Measurements from ENCODE around the gene BRMS1L. TPM values are rescaled to one million over a fixed set of nuclear protein-coding genes. Genes with fewer than 3 reads are reported as not detected.

Gene BRMS1L
- total RNA-seq, 2 donors from 2014 or later, result 3.4 to 3.8 TPM

- Histone ChIP-seq H3K4me1 (no peaks in the 10 kb centered on the region), H3K9me3 (no peaks in the 10 kb centered on the region), H3K36me3 (no peaks in the 10 kb centered on the region), H3K27ac (no peak overlapping the region), H3K27me3 (no peaks in the 10 kb centered on the region), H3K9ac (ENCODE audit: low read depth in 2 of 2, low read length in 2 of 2) (no peak overlapping the region), H3K4me3 (no peak overlapping the region)
- no peak for DNase-seq
- intact Hi-C loops (cut with DNase I), result no loop called here
- TF ChIP-seq, protein P1, sequence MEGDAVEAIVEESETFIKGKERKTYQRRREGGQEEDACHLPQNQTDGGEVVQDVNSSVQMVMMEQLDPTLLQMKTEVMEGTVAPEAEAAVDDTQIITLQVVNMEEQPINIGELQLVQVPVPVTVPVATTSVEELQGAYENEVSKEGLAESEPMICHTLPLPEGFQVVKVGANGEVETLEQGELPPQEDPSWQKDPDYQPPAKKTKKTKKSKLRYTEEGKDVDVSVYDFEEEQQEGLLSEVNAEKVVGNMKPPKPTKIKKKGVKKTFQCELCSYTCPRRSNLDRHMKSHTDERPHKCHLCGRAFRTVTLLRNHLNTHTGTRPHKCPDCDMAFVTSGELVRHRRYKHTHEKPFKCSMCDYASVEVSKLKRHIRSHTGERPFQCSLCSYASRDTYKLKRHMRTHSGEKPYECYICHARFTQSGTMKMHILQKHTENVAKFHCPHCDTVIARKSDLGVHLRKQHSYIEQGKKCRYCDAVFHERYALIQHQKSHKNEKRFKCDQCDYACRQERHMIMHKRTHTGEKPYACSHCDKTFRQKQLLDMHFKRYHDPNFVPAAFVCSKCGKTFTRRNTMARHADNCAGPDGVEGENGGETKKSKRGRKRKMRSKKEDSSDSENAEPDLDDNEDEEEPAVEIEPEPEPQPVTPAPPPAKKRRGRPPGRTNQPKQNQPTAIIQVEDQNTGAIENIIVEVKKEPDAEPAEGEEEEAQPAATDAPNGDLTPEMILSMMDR (IDR thresholded peaks at IDR 0.05), result no peak
These were observed 84.1 kb downstream of the BRMS1L start for GRCh38 chr14:35910191-35910590.

DNA sequence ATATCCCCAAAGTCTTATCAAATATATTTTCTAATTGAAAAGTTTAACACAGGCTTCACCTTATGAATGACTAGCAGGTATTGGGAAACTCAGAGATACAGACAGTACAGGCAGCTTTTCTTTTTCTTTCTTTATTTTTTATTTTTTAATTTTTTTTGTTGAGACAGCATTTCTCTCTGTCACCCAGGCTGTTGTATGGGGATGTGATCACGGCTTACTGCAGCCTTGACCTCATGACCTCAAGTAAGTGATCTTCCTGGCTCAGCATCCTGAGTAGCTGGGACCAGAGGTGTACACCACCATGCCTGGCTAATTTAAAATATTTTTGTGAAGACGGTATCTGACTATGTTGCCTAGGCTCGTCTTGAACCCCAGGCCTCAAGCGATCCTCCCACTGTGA is 85.0 kb downstream of the BRMS1L start:
- no peaks in the 10 kb centered on the region for H3K36me3 ChIP-seq
- H3K9ac ChIP-seq (ENCODE audit: low read depth in 2 of 2, low read length in 2 of 2), result no peak overlapping the region
- no peaks in the 10 kb centered on the region for H3K9me3 ChIP-seq
- TF ChIP-seq, protein P1 (IDR thresholded peaks at IDR 0.05), result no peak
- H3K4me1 ChIP-seq, result no peaks in the 10 kb centered on the region
- H3K4me3 ChIP-seq, result no peak overlapping the region
- H3K27me3 ChIP-seq, result no peaks in the 10 kb centered on the region
- no peak for DNase-seq
- no peak overlapping the region for H3K27ac ChIP-seq
- intact Hi-C loops (cut with DNase I), result no loop called here

- no peak overlapping the region for H3K9ac ChIP-seq (ENCODE audit: low read depth in 2 of 2, low read length in 2 of 2)
- intact Hi-C loops (cut with DNase I), result no loop called here
- H3K4me3 ChIP-seq, result no peak overlapping the region
- H3K9me3 ChIP-seq, result no peaks in the 10 kb centered on the region
- no peaks in the 10 kb centered on the region for H3K36me3 ChIP-seq
- TF ChIP-seq, protein P1 (IDR thresholded peaks at IDR 0.05), result no peak
- no peak for DNase-seq
- no peaks in the 10 kb centered on the region for H3K27me3 ChIP-seq
- H3K4me1 ChIP-seq, result no peaks in the 10 kb centered on the region
- no peak overlapping the region for H3K27ac ChIP-seq
These were observed 89.0 kb downstream of the BRMS1L start for GRCh38 chr14:35915185-35915584.

DNA sequence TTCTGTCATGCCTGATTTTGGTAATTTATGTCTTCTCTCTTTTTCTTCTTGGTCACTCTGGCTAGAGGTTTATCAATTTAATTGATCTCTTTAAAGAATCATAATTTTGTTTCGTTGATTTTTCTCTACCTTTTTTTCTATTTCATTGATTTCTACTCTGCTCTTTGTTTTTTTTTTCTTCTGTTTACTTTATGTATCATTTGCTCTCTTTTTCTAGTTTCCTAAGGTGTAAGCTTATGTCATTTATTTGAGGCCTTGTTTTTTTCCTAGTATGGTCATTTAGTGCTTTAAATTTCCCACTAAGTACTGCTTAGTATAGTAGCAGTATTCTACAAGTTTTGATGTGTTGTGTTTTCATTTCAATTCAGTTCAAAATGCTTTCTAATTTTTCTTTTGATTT is 89.6 kb downstream of the BRMS1L start:
- no peak overlapping the region for H3K9ac ChIP-seq (ENCODE audit: low read depth in 2 of 2, low read length in 2 of 2)
- no peaks in the 10 kb centered on the region for H3K9me3 ChIP-seq
- TF ChIP-seq, protein P1 (IDR thresholded peaks at IDR 0.05), result no peak
- H3K27me3 ChIP-seq, result no peaks in the 10 kb centered on the region
- H3K4me1 ChIP-seq, result no peaks in the 10 kb centered on the region
- no peak overlapping the region for H3K27ac ChIP-seq
- DNase-seq, result no peak
- no peak overlapping the region for H3K4me3 ChIP-seq
- intact Hi-C loops (cut with DNase I), result no loop called here
- H3K36me3 ChIP-seq, result no peaks in the 10 kb centered on the region

Other genes with a start within 250 kb of the BRMS1L start
- gene RALGAPA1, start 17.0 kb upstream of the BRMS1L start, total RNA-seq, result 10 to 100 TPM; 68.4 to 69.8 TPM

Measured in colonic mucosa (tissue), 4 donors.